LoVo (cell line): Measurements from ENCODE around the gene SNAPC2.
A peak's percentile ranks its signal among the peaks of the same experiment; 100 is the strongest.
"Not testable (repeated sequence)": the region's sequence is repeated elsewhere in the genome, so short reads cannot be mapped to it uniquely, and the experiment has no call there.

ENCODE experiments used
- DNase-seq: peaks from one replicate; pipeline ENCODE4 v3.0.0-alpha.2; 2016; ENCODE audit warnings: low spot score

The SNAPC2 gene

GRCh38 chr19:7908742-7909461 is 11.2 kb upstream of the SNAPC2 start:
- DNase-seq: no peak

- no peak for DNase-seq
Observed at GRCh38 chr19:7909471-7910067, 10.6 kb upstream of the SNAPC2 start.

GRCh38 chr19:7910321-7911161 is 9.6 kb upstream of the SNAPC2 start:
- DNase-seq: no peak

GRCh38 chr19:7911508-7912143 is 8.5 kb upstream of the SNAPC2 start:
- DNase-seq: no peak

- no peak for DNase-seq
Observed at GRCh38 chr19:7912144-7912696, 7.9 kb upstream of the SNAPC2 start.

GRCh38 chr19:7912697-7913564 is 7.2 kb upstream of the SNAPC2 start:
- DNase-seq: no peak

- DNase-seq: no peak
Observed at GRCh38 chr19:7913652-7914051, 6.5 kb upstream of the SNAPC2 start.

GRCh38 chr19:7914099-7914498 is 6.0 kb upstream of the SNAPC2 start:
- no peak for DNase-seq

- DNase-seq: no peak
Observed at GRCh38 chr19:7914598-7915045, 5.5 kb upstream of the SNAPC2 start, which contains the start of gene TGFBR3L. TSS of gene TGFBR3L (plus strand) at chr19:7914830.

- DNase-seq: no peak
Observed at GRCh38 chr19:7915250-7916102, 4.7 kb upstream of the SNAPC2 start.

- DNase-seq: peak; percentile 54
Observed at GRCh38 chr19:7916103-7916954, 3.8 kb upstream of the SNAPC2 start.

GRCh38 chr19:7916955-7917266 is 3.2 kb upstream of the SNAPC2 start:
- DNase-seq: no peak

- DNase-seq: peak; percentile 66
Observed at GRCh38 chr19:7917267-7918061, 2.7 kb upstream of the SNAPC2 start.

- DNase-seq: not testable (repeated sequence)
Observed at GRCh38 chr19:7918062-7918614, 2.0 kb upstream of the SNAPC2 start.

GRCh38 chr19:7918615-7919421 is 1.3 kb upstream of the SNAPC2 start:
- no peak for DNase-seq

GRCh38 chr19:7920519-7921301 is 572 bp downstream of the SNAPC2 start:
- DNase-seq: peak; percentile 99
